A549 (cell line): ENCODE results near the gene DHX35. TPM values are rescaled to one million over a fixed set of nuclear protein-coding genes. Genes with fewer than 3 reads are reported as not detected.

ENCODE experiments used
- ATAC-seq, 2 experiments: fragments of 200-7000 bp in 1 of 2; fragments of >200 bp in 1 of 2; cut with Nextera tagmentation in 1 of 2; cut with Tn5 transposase in 1 of 2; 3 replicates each; pipeline versions ENCODE4 v1.8.0 to v1.9.1; 2018 to 2020; ENCODE audit warnings: mild to moderate bottlenecking in 1 of 2, moderate library complexity in 1 of 2
- CTCF ChIA-PET: fragments of 300-600 bp; sonication (Branson Sonifier 250); formaldehyde crosslinking; extraction: SDS; loops from one replicate; lab custom pipeline; 2021; ENCODE audit warnings: antibody characterized with exemption, inconsistent platforms; lab: Yijun Ruan, JAX
- POLR2A ChIA-PET: fragments of 350-600 bp; formaldehyde crosslinking; extraction: SDS; loops from one replicate; lab custom pipeline; 2021; ENCODE audit warnings: antibody characterized with exemption, inconsistent platforms; lab: Yijun Ruan, JAX
- DNase-seq, 2 experiments: peaks; one replicate each; pipeline versions ENCODE4 v3.0.0 to v3.0.0-alpha.2; 2011 to 2016; ENCODE audit warnings: low read depth in 1 of 2, low spot score in 1 of 2
- FAIRE-seq: peaks from 2 replicates; lab custom pipeline; 2011; peaks lifted over from hg19 to GRCh38; lab: Jason Lieb, UNC
- H3K27ac ChIP-seq, 2 experiments: fragments of >200 bp; sonication (Bioruptor Twin); formaldehyde crosslinking; 3 replicates each; pipeline ENCODE4 v1.5.1; 2016 to 2017
- H3K4me1 ChIP-seq: fragments of >200 bp; sonication (Bioruptor Twin); formaldehyde crosslinking; 3 replicates; pipeline ENCODE4 v1.6.1; 2016
- H3K4me2 ChIP-seq: fragments of >200 bp; sonication (Bioruptor Twin); formaldehyde crosslinking; 3 replicates; pipeline ENCODE4 v1.6.1; 2016
- H3K4me3 ChIP-seq: fragments of >200 bp; sonication (Bioruptor Twin); formaldehyde crosslinking; 3 replicates; pipeline ENCODE4 v1.5.1; 2016
- H3K9me3 ChIP-seq: fragments of >200 bp; sonication (Bioruptor Twin); formaldehyde crosslinking; 3 replicates; pipeline ENCODE4 v1.6.1; 2016
- ATOH8 ChIP-seq: fragments of 250-450 bp; sonication (Bioruptor Pico); IDR thresholded peaks from 2 replicates; pipeline ENCODE4 v1.5.0; 2020; ENCODE audit warnings: low read depth, mild to moderate bottlenecking, moderate library complexity
- CBX2 ChIP-seq: fragments of 200-600 bp; sonication (generic); IDR thresholded peaks from 2 replicates; pipeline ENCODE4 v1.6.1; 2016; ENCODE audit warnings: low read depth, mild to moderate bottlenecking, borderline replicate concordance
- CBX8 ChIP-seq: fragments of 200-600 bp; sonication (generic); IDR thresholded peaks from 2 replicates; pipeline ENCODE4 v1.6.1; 2016
- CHD2 ChIP-seq: fragments of 150-350 bp; IDR thresholded peaks from 2 replicates; pipeline ENCODE4 v1.6.1; 2014; ENCODE audit warnings: low read length; ENCODE audit not compliant: partially characterized antibody
- E2F6 ChIP-seq: IDR thresholded peaks from 2 replicates; pipeline ENCODE4 v1.6.1; 2012; ENCODE audit warnings: low read depth, borderline replicate concordance
- EP300 ChIP-seq, 2 experiments: fragments of >200 bp; sonication (Bioruptor Twin); formaldehyde crosslinking; IDR thresholded peaks; 2 replicates in 1 of 2; 3 replicates in 1 of 2; pipeline ENCODE4 v1.6.1; 2016 to 2017
- FOSL2 ChIP-seq, 2 experiments: fragments of 450-650 bp in 1 of 2; fragments of >200 bp in 1 of 2; sonication (Bioruptor Twin) in 1 of 2; formaldehyde crosslinking; IDR thresholded peaks; 2 replicates each; pipeline versions ENCODE4 v1.5.0 to v1.6.1; 2016 to 2020; ENCODE audit warnings: mild to moderate bottlenecking in 1 of 2, moderate library complexity in 1 of 2
- FOXS1 ChIP-seq: fragments of 250-450 bp; sonication (Bioruptor Pico); IDR thresholded peaks from 2 replicates; pipeline ENCODE4 v1.5.0; 2020; ENCODE audit warnings: mild to moderate bottlenecking, moderate library complexity
- HDAC2 ChIP-seq: fragments of 200-600 bp; sonication (generic); IDR thresholded peaks from 2 replicates; pipeline ENCODE4 v1.6.1; 2016
- HES2 ChIP-seq: fragments of >200 bp; sonication (Bioruptor Twin); formaldehyde crosslinking; IDR thresholded peaks from 2 replicates; pipeline ENCODE4 v1.6.1; 2016
- HOXA7 ChIP-seq: fragments of 250-450 bp; sonication (Bioruptor Pico); IDR thresholded peaks from 2 replicates; pipeline ENCODE4 v1.5.0; 2020; ENCODE audit warnings: mild to moderate bottlenecking, moderate library complexity
- HOXB13 ChIP-seq: fragments of 250-450 bp; sonication (Bioruptor Pico); IDR thresholded peaks from 2 replicates; pipeline ENCODE4 v1.5.0; 2020; ENCODE audit warnings: low read depth, mild to moderate bottlenecking, moderate library complexity
- JUN ChIP-seq, 2 experiments: fragments of >200 bp; sonication (Bioruptor Twin); formaldehyde crosslinking; IDR thresholded peaks; 2 replicates in 1 of 2; 3 replicates in 1 of 2; pipeline ENCODE4 v1.6.1; 2016 to 2017
- JUNB ChIP-seq: fragments of >200 bp; sonication (Bioruptor Twin); formaldehyde crosslinking; IDR thresholded peaks from 2 replicates; pipeline ENCODE4 v1.6.1; 2016
- KDM1A ChIP-seq: fragments of 200-600 bp; sonication (generic); IDR thresholded peaks from 2 replicates; pipeline ENCODE4 v1.6.1; 2016; ENCODE audit warnings: low read depth, mild to moderate bottlenecking
- KDM5A ChIP-seq: fragments of 200-600 bp; sonication (generic); IDR thresholded peaks from 2 replicates; pipeline ENCODE4 v1.6.1; 2016; ENCODE audit warnings: antibody characterized with exemption, mild to moderate bottlenecking
- MAFK ChIP-seq: fragments of 450-650 bp; IDR thresholded peaks from 2 replicates; pipeline ENCODE4 v1.6.1; 2014; ENCODE audit not compliant: partially characterized antibody
- MAX ChIP-seq: IDR thresholded peaks from 2 replicates; pipeline ENCODE4 v1.6.1; 2012
- MAZ ChIP-seq: fragments of 150-350 bp; IDR thresholded peaks from 2 replicates; pipeline ENCODE4 v1.6.1; 2014; ENCODE audit warnings: antibody characterized with exemption, low read depth, low read length, borderline replicate concordance
- NFE2L2 ChIP-seq: fragments of 150-350 bp; conservative IDR thresholded peaks from 2 replicates; pipeline ENCODE4 v1.6.1; 2014; ENCODE audit warnings: low read length
- POLR2AphosphoS2 ChIP-seq: conservative IDR thresholded peaks from 2 replicates; pipeline ENCODE4 v1.6.1; 2012; ENCODE audit warnings: low read length, improper control_type of control experiment, inconsistent platforms
- RAD21 ChIP-seq, 2 experiments: fragments of >200 bp in 1 of 2; sonication (Bioruptor Twin) in 1 of 2; formaldehyde crosslinking in 1 of 2; IDR thresholded peaks in 1 of 2; conservative IDR thresholded peaks in 1 of 2; 2 replicates in 1 of 2; 3 replicates in 1 of 2; pipeline ENCODE4 v1.6.1; 2012 to 2018; ENCODE audit warnings: inconsistent platforms in 1 of 2
- RARB ChIP-seq: fragments of 250-450 bp; sonication (Bioruptor Pico); IDR thresholded peaks from 2 replicates; pipeline ENCODE4 v1.8.0; 2021; ENCODE audit warnings: mild to moderate bottlenecking, moderate library complexity
- REST ChIP-seq: fragments of 200-600 bp; sonication (generic); IDR thresholded peaks from 2 replicates; pipeline ENCODE4 v1.6.1; 2016; ENCODE audit warnings: antibody characterized with exemption, mild to moderate bottlenecking, moderate library complexity
- TFCP2L1 ChIP-seq: fragments of 250-450 bp; sonication (Bioruptor Pico); IDR thresholded peaks from 2 replicates; pipeline ENCODE4 v1.5.0; 2021; ENCODE audit warnings: mild to moderate bottlenecking
- ZFP36 ChIP-seq: fragments of 450-650 bp; IDR thresholded peaks from 2 replicates; pipeline ENCODE4 v1.6.1; 2014; ENCODE audit warnings: borderline replicate concordance; ENCODE audit not compliant: partially characterized antibody
- ZNF302 ChIP-seq: fragments of 250-450 bp; sonication (Bioruptor Pico); IDR thresholded peaks from 2 replicates; pipeline ENCODE4 v1.9.0; 2021; ENCODE audit warnings: inconsistent platforms, mild to moderate bottlenecking, moderate library complexity
- WGBS: methylation state at CpG from one replicate; pipeline ENCODE4 v1.1.6; 2017; ENCODE audit errors: missing lambda C conversion rate; 5-methylcytosine and 5-hydroxymethylcytosine counted together
- polyA plus RNA-seq, 4 experiments: library from polyadenylated mRNA; depleted of rRNA in 3 of 4; stranded (reverse); fragments of >200 nt; fragmentation: RNase III in 1 of 4; extraction: RNeasy Plus Mini Kit Qiagen cat#74134 plus additional on column Dnase treatment in 1 of 4; gene quantifications; 2 replicates in 3 of 4; 3 replicates in 1 of 4; pipeline ENCODE4 v1.2.3, GENCODE V29; 2011 to 2017

DHX35 gene
- polyA plus RNA-seq, 2 of the 4 experiments (the other 2 are of a cell fraction) = 7.7 to 13.8 TPM

- no peak for TF ChIP-seq RAD21 (conservative IDR thresholded peaks at IDR 0.05 in 1 of 2, IDR thresholded peaks at IDR 0.05 in 1 of 2)
- TF ChIP-seq HDAC2 = no peak
- no peak for TF ChIP-seq HOXB13 (CRISPR knock-in tag)
- TF ChIP-seq MAX = no peak
- no peak for TF ChIP-seq NFE2L2
- no peak for TF ChIP-seq KDM1A
- no peak for TF ChIP-seq REST
These were observed 54.4 kb downstream of the DHX35 start (continued) for GRCh38 chr20:39016506-39016905.

- H3K4me1 ChIP-seq = no peaks in the 10 kb centered on the region
- TF ChIP-seq FOXS1 (CRISPR knock-in tag) = no peak
- no peak for TF ChIP-seq JUN (IDR thresholded peaks at IDR 0.05)
- no peak for TF ChIP-seq HDAC2
- no peak for TF ChIP-seq RARB (CRISPR knock-in tag)
- TF ChIP-seq KDM1A = no peak
- no peak for TF ChIP-seq POLR2AphosphoS2
- TF ChIP-seq CBX2 = no peak
- DNase-seq (no peak), ATAC-seq (no peak), FAIRE-seq (no peak)
- ChIA-PET CTCF (interaction anchor here (0.7 to 1.0 kb wide), 2 partner anchors 9 to 57 kb away, joined by 3 read pairs; partner anchors contain the start of gene DHX35), POLR2A (no interaction called here)
- no peaks in the 10 kb centered on the region for H3K9me3 ChIP-seq
- no peak overlapping the region for H3K4me3 ChIP-seq
- no peak overlapping the region for H3K27ac ChIP-seq
- no peak overlapping the region for H3K4me2 ChIP-seq
- WGBS = 88% methylated on average over 3 of the region's 3 CpGs
These were observed 56.9 kb downstream of the DHX35 start for GRCh38 chr20:39019027-39019426.

- POLR2A ChIA-PET = no interaction called here
- ATAC-seq = no peak
- no peak overlapping the region for H3K27ac ChIP-seq
These were observed 57.7 kb downstream of the DHX35 start for GRCh38 chr20:39019805-39020325.

More at GRCh38 chr20:39019805-39020325, 57.7 kb downstream of the DHX35 start:
- no peak overlapping the region for H3K4me2 ChIP-seq
- H3K4me1 ChIP-seq = no peaks in the 10 kb centered on the region
- H3K9me3 ChIP-seq = no peaks in the 10 kb centered on the region
- DNase-seq = no peak
- no peak overlapping the region for H3K4me3 ChIP-seq
- CTCF ChIA-PET = interaction anchor here (1.7 to 3.7 kb wide), 2 partner anchors 15 to 30 kb away, joined by 4 to 18 read pairs; no protein-coding TSS in a partner anchor
- FAIRE-seq = no peak
- TF ChIP-seq ZFP36 = no peak
- no peak for TF ChIP-seq EP300 (IDR thresholded peaks at IDR 0.05)
- TF ChIP-seq TFCP2L1 = no peak
- no peak for TF ChIP-seq FOSL2 (IDR thresholded peaks at IDR 0.05)
- TF ChIP-seq FOSL2 (CRISPR knock-in tag; IDR thresholded peaks at IDR 0.05) = no peak
- no peak for TF ChIP-seq HOXA7 (CRISPR knock-in tag)
- no peak for TF ChIP-seq CHD2
- TF ChIP-seq HDAC2 = no peak
- no peak for TF ChIP-seq RARB (CRISPR knock-in tag)
- TF ChIP-seq ZNF302 (CRISPR knock-in tag) = no peak
- TF ChIP-seq CBX8 = no peak
- no peak for TF ChIP-seq HES2
- no peak for TF ChIP-seq CBX2
- no peak for TF ChIP-seq MAFK
- no peak for TF ChIP-seq MAZ
- no peak for TF ChIP-seq JUNB
- TF ChIP-seq KDM5A = no peak
- no peak for TF ChIP-seq MAX
- no peak for TF ChIP-seq NFE2L2
- no peak for TF ChIP-seq E2F6
- no peak for TF ChIP-seq ATOH8
